ACHN (cell line): ENCODE measurements around the gene SRRM3.
"Not testable (repeated sequence)": the region's sequence is repeated elsewhere in the genome, so short reads cannot be mapped to it uniquely, and the experiment has no call there.

Source experiments
- DNase-seq: peaks from one replicate; pipeline ENCODE4 v3.0.0-alpha.2; 2015
- in situ Hi-C: cut with HindIII; loops from 2 replicates; pipeline ENCODE4 v1.10.0; 2017; ENCODE audit warnings: low sequenced_read_pairs, low pct_ligation_motif_present, low pct_unique_long_range_greater_than_20kb

SRRM3 gene

GRCh38 chr7:76252021-76252420 lies 50.3 kb downstream of the SRRM3 start:
- in situ Hi-C loops: no loop called here
- no peak for DNase-seq

GRCh38 chr7:76254781-76255180 lies 53.1 kb downstream of the SRRM3 start:
- no peak for DNase-seq
- in situ Hi-C loops: no loop called here

- no peak for DNase-seq
- in situ Hi-C loops: no loop called here
Measured at GRCh38 chr7:76257973-76258372, 56.3 kb downstream of the SRRM3 start.

- peak; percentile 37 for DNase-seq
- in situ Hi-C loops: loop anchor here (5.0 kb wide), 1 partner anchor 37 kb away; no protein-coding TSS in a partner anchor
Measured at GRCh38 chr7:76259124-76260093, 57.7 kb downstream of the SRRM3 start.

- DNase-seq: peak; percentile 75
- in situ Hi-C loops: loop anchor here (5.0 kb wide), 1 partner anchor 38 kb away; no protein-coding TSS in a partner anchor
Measured at GRCh38 chr7:76260171-76260703, 58.5 kb downstream of the SRRM3 start.

- in situ Hi-C loops: loop anchor here (5.0 kb wide), 1 partner anchor 39 kb away; no protein-coding TSS in a partner anchor
- DNase-seq: no peak
Measured at GRCh38 chr7:76261329-76261728, 59.6 kb downstream of the SRRM3 start.

GRCh38 chr7:76261931-76262330 lies 60.2 kb downstream of the SRRM3 start:
- DNase-seq: no peak
- in situ Hi-C loops: loop anchor here (5.0 kb wide), 1 partner anchor 40 kb away; no protein-coding TSS in a partner anchor

- in situ Hi-C loops: loop anchor here (5.0 kb wide), 1 partner anchor 41 kb away; no protein-coding TSS in a partner anchor
- peak; percentile 82 for DNase-seq
Measured at GRCh38 chr7:76262683-76263402, 61.1 kb downstream of the SRRM3 start.

GRCh38 chr7:76265299-76265698 lies 63.6 kb downstream of the SRRM3 start:
- in situ Hi-C loops: no loop called here
- no peak for DNase-seq

- in situ Hi-C loops: no loop called here
- DNase-seq: no peak
Measured at GRCh38 chr7:76267107-76267893, 65.6 kb downstream of the SRRM3 start.

GRCh38 chr7:76267894-76268183 lies 66.1 kb downstream of the SRRM3 start:
- in situ Hi-C loops: no loop called here
- no peak for DNase-seq

- DNase-seq: no peak
- in situ Hi-C loops: no loop called here
Measured at GRCh38 chr7:76268376-76268775, 66.7 kb downstream of the SRRM3 start.

GRCh38 chr7:76269895-76270294 lies 68.2 kb downstream of the SRRM3 start:
- in situ Hi-C loops: no loop called here

GRCh38 chr7:76271384-76271783 lies 69.7 kb downstream of the SRRM3 start:
- DNase-seq, in situ Hi-C loops: not testable (repeated sequence)

More at GRCh38 chr7:76269895-76270294, 68.2 kb downstream of the SRRM3 start:
- DNase-seq: no peak

GRCh38 chr7:76272142-76272541 lies 70.4 kb downstream of the SRRM3 start:
- in situ Hi-C loops: no loop called here
- DNase-seq: no peak

- DNase-seq: no peak
- in situ Hi-C loops: no loop called here
Measured at GRCh38 chr7:76272851-76273497, 71.3 kb downstream of the SRRM3 start.

GRCh38 chr7:76273503-76273902 lies 71.8 kb downstream of the SRRM3 start:
- in situ Hi-C loops: no loop called here
- DNase-seq: no peak

- DNase-seq: peak; percentile 39
- in situ Hi-C loops: no loop called here
Measured at GRCh38 chr7:76278540-76278939, 76.8 kb downstream of the SRRM3 start.
